Uterus (tissue), 2 donors: ENCODE measurements around the gene TRIM14.

Experiments
- POLR2A ChIP-seq, 2 donors: fragments of 450-650 bp; IDR thresholded peaks; one replicate each; pipeline ENCODE4 v1.6.1; 2016; ENCODE audit warnings: antibody characterized with exemption in 2 of 2, mild to moderate bottlenecking in 1 of 2, moderate library complexity in 1 of 2
- TF ChIP-seq, protein P1 (sequence below), 4 experiments: fragments of 200-600 bp in 2 of 4; fragments of 450-650 bp in 2 of 4; sonication (generic) in 2 of 4; IDR thresholded peaks; one replicate each; pipeline ENCODE4 v1.5.1; 2016 to 2019; ENCODE audit warnings: antibody characterized with exemption in 4 of 4, mild to moderate bottlenecking in 2 of 4, moderate library complexity in 1 of 4

DNA sequence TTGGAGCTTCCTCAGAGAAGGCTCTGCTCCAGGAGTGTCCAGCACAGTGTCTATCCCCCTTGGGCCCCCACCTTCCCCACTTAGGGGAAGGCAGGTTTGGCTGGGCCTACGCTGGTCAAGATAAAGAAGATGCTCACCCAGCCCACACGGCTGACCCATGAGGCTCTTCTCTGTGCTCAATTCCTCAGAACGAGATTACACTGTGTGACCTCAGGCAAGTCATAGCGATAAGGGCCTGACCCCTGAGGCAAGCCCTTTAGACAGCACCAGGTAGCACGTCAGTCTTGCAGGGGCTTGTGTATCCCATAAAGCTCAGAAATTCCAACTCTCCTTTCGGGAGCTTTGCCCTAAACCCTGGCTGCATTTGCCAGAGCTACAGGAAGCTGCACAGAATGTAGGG is 40.8 kb upstream of the TRIM14 start:
- TF ChIP-seq, protein P1, sequence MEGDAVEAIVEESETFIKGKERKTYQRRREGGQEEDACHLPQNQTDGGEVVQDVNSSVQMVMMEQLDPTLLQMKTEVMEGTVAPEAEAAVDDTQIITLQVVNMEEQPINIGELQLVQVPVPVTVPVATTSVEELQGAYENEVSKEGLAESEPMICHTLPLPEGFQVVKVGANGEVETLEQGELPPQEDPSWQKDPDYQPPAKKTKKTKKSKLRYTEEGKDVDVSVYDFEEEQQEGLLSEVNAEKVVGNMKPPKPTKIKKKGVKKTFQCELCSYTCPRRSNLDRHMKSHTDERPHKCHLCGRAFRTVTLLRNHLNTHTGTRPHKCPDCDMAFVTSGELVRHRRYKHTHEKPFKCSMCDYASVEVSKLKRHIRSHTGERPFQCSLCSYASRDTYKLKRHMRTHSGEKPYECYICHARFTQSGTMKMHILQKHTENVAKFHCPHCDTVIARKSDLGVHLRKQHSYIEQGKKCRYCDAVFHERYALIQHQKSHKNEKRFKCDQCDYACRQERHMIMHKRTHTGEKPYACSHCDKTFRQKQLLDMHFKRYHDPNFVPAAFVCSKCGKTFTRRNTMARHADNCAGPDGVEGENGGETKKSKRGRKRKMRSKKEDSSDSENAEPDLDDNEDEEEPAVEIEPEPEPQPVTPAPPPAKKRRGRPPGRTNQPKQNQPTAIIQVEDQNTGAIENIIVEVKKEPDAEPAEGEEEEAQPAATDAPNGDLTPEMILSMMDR (IDR thresholded peaks at IDR 0.05): no peak
- TF ChIP-seq POLR2A (IDR thresholded peaks at IDR 0.05): no peak
